OCI-LY3 (cell line): ENCODE results near the gene CATSPERE.

Source experiments
- EZH2phosphoT487 ChIP-seq: fragments of 200-600 bp; shearing (Covaris generic); IDR thresholded peaks from 2 replicates; pipeline ENCODE4 v1.6.1; 2018; ENCODE audit warnings: antibody characterized with exemption, mixed run types, low read depth
- TF ChIP-seq, protein P1 (sequence below): fragments of 200-600, 300-600 bp; sonication (generic); IDR thresholded peaks from 2 replicates; pipeline ENCODE4 v1.5.1; 2014; ENCODE audit warnings: antibody characterized with exemption, low read length, low read depth

DNA sequence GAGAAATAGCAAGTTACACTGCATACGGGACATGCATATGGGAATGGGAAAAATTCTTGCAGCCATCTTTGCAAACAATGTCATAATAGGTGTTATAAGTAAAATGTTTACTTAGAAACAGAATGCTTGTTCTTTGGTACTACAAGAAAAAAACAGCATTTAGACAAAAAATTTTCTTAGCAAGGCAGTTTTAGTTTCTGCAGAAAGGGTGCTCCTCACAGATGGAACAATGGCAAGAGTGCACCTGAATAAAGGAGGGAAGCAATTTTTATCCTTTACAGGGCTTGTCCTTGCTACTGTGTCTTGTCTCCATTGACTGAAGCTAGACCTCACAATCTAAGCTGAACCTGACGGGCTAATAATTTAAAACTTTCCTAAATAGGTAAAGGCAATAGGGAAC is 112.7 kb downstream of the CATSPERE start:
- TF ChIP-seq, protein P1, sequence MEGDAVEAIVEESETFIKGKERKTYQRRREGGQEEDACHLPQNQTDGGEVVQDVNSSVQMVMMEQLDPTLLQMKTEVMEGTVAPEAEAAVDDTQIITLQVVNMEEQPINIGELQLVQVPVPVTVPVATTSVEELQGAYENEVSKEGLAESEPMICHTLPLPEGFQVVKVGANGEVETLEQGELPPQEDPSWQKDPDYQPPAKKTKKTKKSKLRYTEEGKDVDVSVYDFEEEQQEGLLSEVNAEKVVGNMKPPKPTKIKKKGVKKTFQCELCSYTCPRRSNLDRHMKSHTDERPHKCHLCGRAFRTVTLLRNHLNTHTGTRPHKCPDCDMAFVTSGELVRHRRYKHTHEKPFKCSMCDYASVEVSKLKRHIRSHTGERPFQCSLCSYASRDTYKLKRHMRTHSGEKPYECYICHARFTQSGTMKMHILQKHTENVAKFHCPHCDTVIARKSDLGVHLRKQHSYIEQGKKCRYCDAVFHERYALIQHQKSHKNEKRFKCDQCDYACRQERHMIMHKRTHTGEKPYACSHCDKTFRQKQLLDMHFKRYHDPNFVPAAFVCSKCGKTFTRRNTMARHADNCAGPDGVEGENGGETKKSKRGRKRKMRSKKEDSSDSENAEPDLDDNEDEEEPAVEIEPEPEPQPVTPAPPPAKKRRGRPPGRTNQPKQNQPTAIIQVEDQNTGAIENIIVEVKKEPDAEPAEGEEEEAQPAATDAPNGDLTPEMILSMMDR, result no peak
- no peak for TF ChIP-seq EZH2phosphoT487
